SK-N-SH (cell line): ENCODE data around the gene PGA5. TPM values are rescaled to one million over a fixed set of nuclear protein-coding genes. Genes with fewer than 3 reads are reported as not detected.
"Not testable (repeated sequence)": the region's sequence is repeated elsewhere in the genome, so short reads cannot be mapped to it uniquely, and the experiment has no call there.

Source experiments
- CTCF ChIA-PET: fragments of 300-600, 350-600 bp; formaldehyde crosslinking; extraction: SDS; loops from one replicate; lab custom pipeline; 2021; lab: Yijun Ruan, JAX
- POLR2A ChIA-PET: fragments of 350-600 bp; sonication (Branson Sonifier 250); formaldehyde crosslinking; extraction: SDS; loops from one replicate; lab custom pipeline; 2020; ENCODE audit warnings: antibody characterized with exemption, inconsistent platforms; lab: Yijun Ruan, JAX
- DNase-seq: peaks from one replicate; pipeline ENCODE4 v3.0.0; 2012
- H2AFZ ChIP-seq: fragments of 200-600 bp; sonication (generic); 2 replicates; pipeline ENCODE4 v1.8.1; 2016; ENCODE audit warnings: antibody characterized with exemption, mild to moderate bottlenecking, low read depth
- H3F3A ChIP-seq: fragments of 200-600 bp; sonication (generic); replicated peaks from 2 replicates; pipeline ENCODE3; 2016; ENCODE audit warnings: antibody characterized with exemption, mild to moderate bottlenecking; ENCODE audit not compliant: insufficient read depth
- H3K27ac ChIP-seq, 2 experiments: fragments of 200-500 bp in 1 of 2; fragments of 200-600 bp in 1 of 2; sonication (Bioruptor generic) in 1 of 2; sonication (generic), shearing (Covaris generic) in 1 of 2; 2 replicates each; pipeline versions ENCODE4 v1.5.1 to v1.6.1; 2014 to 2016; ENCODE audit warnings: low read depth in 2 of 2, inconsistent platforms in 1 of 2, low read length in 1 of 2, mild to moderate bottlenecking in 1 of 2, mixed read lengths in 1 of 2
- H3K27me3 ChIP-seq: fragments of 200-600 bp; sonication (generic), shearing (Covaris generic); 2 replicates; pipeline ENCODE4 v1.6.1; 2016; ENCODE audit warnings: mixed run types; ENCODE audit not compliant: insufficient read depth
- H3K36me3 ChIP-seq, 2 experiments: fragments of 200-500 bp in 1 of 2; fragments of 200-600 bp in 1 of 2; sonication (Bioruptor generic) in 1 of 2; sonication (generic) in 1 of 2; replicated peaks in 1 of 2; 2 replicates each; pipeline versions ENCODE3 to v1.5.1; 2014 to 2016; ENCODE audit warnings: low read length in 1 of 2, mild to moderate bottlenecking in 1 of 2; ENCODE audit not compliant: insufficient read depth in 2 of 2, control insufficient read depth in 1 of 2
- H3K4me1 ChIP-seq, 2 experiments: fragments of 200-500 bp in 1 of 2; fragments of 200-600 bp in 1 of 2; sonication (Bioruptor generic) in 1 of 2; sonication (generic), shearing (Covaris generic) in 1 of 2; 2 replicates each; pipeline versions ENCODE4 v1.5.1 to v1.6.1; 2014 to 2016; ENCODE audit warnings: low read depth in 1 of 2, low read length in 1 of 2, mixed run types in 1 of 2; ENCODE audit not compliant: insufficient read depth in 2 of 2, control insufficient read depth in 1 of 2
- H3K4me2 ChIP-seq: fragments of 200-600 bp; sonication (generic), shearing (Covaris generic); 2 replicates; pipeline ENCODE4 v1.6.1; 2017; ENCODE audit warnings: mixed run types
- H3K4me3 ChIP-seq, 2 experiments: fragments of 200-500 bp in 1 of 2; fragments of 200-600 bp in 1 of 2; sonication (Bioruptor generic) in 1 of 2; sonication (generic), shearing (Covaris generic) in 1 of 2; 2 replicates each; pipeline versions ENCODE4 v1.5.1 to v1.8.1; 2014 to 2016; ENCODE audit warnings: low read depth in 2 of 2, inconsistent platforms in 1 of 2, low read length in 1 of 2, mild to moderate bottlenecking in 1 of 2, mixed read lengths in 1 of 2, moderate library complexity in 1 of 2
- H3K79me2 ChIP-seq: fragments of 200-600 bp; sonication (generic); 2 replicates; pipeline ENCODE4 v1.8.1; 2017; ENCODE audit warnings: mild to moderate bottlenecking; ENCODE audit not compliant: insufficient read depth
- H3K9ac ChIP-seq: fragments of 200-600 bp; sonication (generic); 2 replicates; pipeline ENCODE4 v1.6.1; 2017; ENCODE audit warnings: mixed run types
- H3K9me2 ChIP-seq: fragments of 200-600 bp; sonication (generic); 2 replicates; pipeline ENCODE4 v1.6.1; 2017; ENCODE audit warnings: mixed run types
- H3K9me3 ChIP-seq: fragments of 200-600 bp; sonication (generic); 2 replicates; pipeline ENCODE4 v1.6.1; 2017; ENCODE audit warnings: mixed run types, mild to moderate bottlenecking, moderate library complexity
- H4K20me1 ChIP-seq: fragments of 200-600 bp; sonication (generic); 2 replicates; pipeline ENCODE4 v1.6.1; 2017; ENCODE audit warnings: mild to moderate bottlenecking, mixed run types; ENCODE audit not compliant: insufficient read depth
- CTCF ChIP-seq: fragments of 200-600 bp; sonication (generic); IDR thresholded peaks from 2 replicates; pipeline ENCODE4 v1.6.1; 2017; ENCODE audit warnings: antibody characterized with exemption, mild to moderate bottlenecking, moderate library complexity
- ELF1 ChIP-seq: IDR thresholded peaks from 2 replicates; pipeline ENCODE4 v1.4.0; 2012
- FOXM1 ChIP-seq: IDR thresholded peaks from 2 replicates; pipeline ENCODE4 v1.4.0; 2012; ENCODE audit warnings: low read depth, mild to moderate bottlenecking
- GABPA ChIP-seq: IDR thresholded peaks from 2 replicates; pipeline ENCODE4 v1.4.0; 2012; ENCODE audit warnings: low read depth, mild to moderate bottlenecking
- GATA2 ChIP-seq: sonication (generic); formaldehyde crosslinking; IDR thresholded peaks from 2 replicates; pipeline ENCODE4 v1.5.0; 2020; ENCODE audit warnings: mild to moderate bottlenecking, missing genetic modification reagents
- IRF3 ChIP-seq: fragments of 150-350 bp; IDR thresholded peaks from 2 replicates; pipeline ENCODE4 v1.6.1; 2016; ENCODE audit warnings: mild to moderate bottlenecking, low read depth, low read length
- JUND ChIP-seq: IDR thresholded peaks from 2 replicates; pipeline ENCODE4 v1.4.0; 2012
- MAX ChIP-seq: IDR thresholded peaks from 2 replicates; pipeline ENCODE4 v1.4.0; 2012; ENCODE audit warnings: low read depth
- NRF1 ChIP-seq: IDR thresholded peaks from 2 replicates; pipeline ENCODE4 v1.6.1; 2012; ENCODE audit warnings: low read depth, mild to moderate bottlenecking, low read length
- PBX3 ChIP-seq: IDR thresholded peaks from 2 replicates; pipeline ENCODE4; 2012
- RAD21 ChIP-seq: IDR thresholded peaks from 2 replicates; pipeline ENCODE4 v1.6.1; 2012; ENCODE audit warnings: mild to moderate bottlenecking, low read length
- REST ChIP-seq: IDR thresholded peaks from 2 replicates; pipeline ENCODE4 v1.6.1; 2012; ENCODE audit warnings: mild to moderate bottlenecking, low read depth, low read length, moderate library complexity
- RFX5 ChIP-seq: IDR thresholded peaks from 2 replicates; pipeline ENCODE4 v1.6.1; 2012; ENCODE audit warnings: mild to moderate bottlenecking, improper control_type of control experiment, low read length
- RXRA ChIP-seq: IDR thresholded peaks from 2 replicates; pipeline ENCODE4 v1.4.0; 2012; ENCODE audit warnings: low read depth, mild to moderate bottlenecking, borderline replicate concordance
- TAF1 ChIP-seq: IDR thresholded peaks from 2 replicates; pipeline ENCODE4 v1.6.1; 2012; ENCODE audit warnings: low read depth, mild to moderate bottlenecking, low read length, moderate library complexity, borderline replicate concordance
- TEAD4 ChIP-seq: IDR thresholded peaks from 2 replicates; pipeline ENCODE4 v1.4.0; 2012; ENCODE audit warnings: mild to moderate bottlenecking, borderline replicate concordance; ENCODE audit not compliant: insufficient read depth
- USF1 ChIP-seq: IDR thresholded peaks from 2 replicates; pipeline ENCODE4 v1.4.0; 2012; ENCODE audit warnings: low read depth, borderline replicate concordance
- YY1 ChIP-seq: IDR thresholded peaks from 2 replicates; pipeline ENCODE4 v1.4.0; 2012; ENCODE audit warnings: low read depth, mild to moderate bottlenecking
- WGBS: methylation state at CpG from one replicate; pipeline ENCODE4 v1.1.6; 2017; ENCODE audit warnings: low lambda C conversion rate; 5-methylcytosine and 5-hydroxymethylcytosine counted together
- polyA plus RNA-seq, 3 experiments: library from polyadenylated mRNA; depleted of rRNA; stranded (reverse); fragments of >200 nt; gene quantifications; 2 replicates each; pipeline ENCODE4 v1.2.3, GENCODE V29; 2012

Gene PGA5
- 0.23 TPM in 1 of 2 replicates, not detected in the other for polyA plus RNA-seq (2012; rRNA removed)
- polyA plus RNA-seq (2012; cell fraction: cytosol; rRNA removed): 0.01 TPM in 1 of 2 replicates, not detected in the other
- 0.07 and 0.13 TPM in 2 replicates for polyA plus RNA-seq (2012; cell fraction: nucleus; rRNA removed)

- H3K9me2 ChIP-seq, H3K4me3 ChIP-seq, H3K4me1 ChIP-seq, H3K27ac ChIP-seq, H4K20me1 ChIP-seq, H2AFZ ChIP-seq, H3K79me2 ChIP-seq, CTCF ChIA-PET, DNase-seq, H3K9me3 ChIP-seq, H3F3A ChIP-seq, H3K9ac ChIP-seq, H3K27me3 ChIP-seq, H3K36me3 ChIP-seq, POLR2A ChIA-PET, H3K4me2 ChIP-seq: not testable (repeated sequence)
- no CpG with 5 or more reads among the region's 8 CpGs for WGBS
These were observed at the start of gene PGA5 for GRCh38 chr11:61240875-61241274. Gene PGA5 (plus strand): TSS chr11:61241175. CDS start chr11:61241227, 52 bp downstream.

- H3K79me2 ChIP-seq: no peaks in the 10 kb centered on the region
- H3K9me2 ChIP-seq: no peaks in the 10 kb centered on the region
- no peaks in the 10 kb centered on the region for H3K4me1 ChIP-seq
- H4K20me1 ChIP-seq: no peaks in the 10 kb centered on the region
- WGBS: 38% methylated on average over 11 of the region's 12 CpGs
- ChIA-PET CTCF (interaction anchor here (1.0 to 1.9 kb wide), 3 partner anchors 11 to 363 kb away, joined by 3 to 5 read pairs (median 3); no protein-coding TSS in a partner anchor), POLR2A (no interaction called here)
- H3K36me3 ChIP-seq: no peaks in the 10 kb centered on the region
- DNase-seq: peak; percentile 45
- no peak overlapping the region for H3K4me2 ChIP-seq
- no peak overlapping the region for H2AFZ ChIP-seq
- H3K4me3 ChIP-seq: no peak overlapping the region
- no peak overlapping the region for H3K9ac ChIP-seq
- H3F3A ChIP-seq: no peaks in the 10 kb centered on the region
- TF ChIP-seq USF1 (no peak), GABPA (no peak), FOXM1 (no peak), MAX (no peak), NRF1 (no peak), JUND (no peak), PBX3 (no peak), TEAD4 (no peak), RAD21 (no peak), RFX5 (no peak), TAF1 (no peak), RXRA (no peak), GATA2 (CRISPR knock-in tag) (no peak), ELF1 (no peak), IRF3 (no peak), REST (no peak), CTCF (no peak), YY1 (no peak)
- peaks cover 4% of the 10 kb centered on the region; the same call in 1 of the 2 replicates for H3K27me3 ChIP-seq
- H3K27ac ChIP-seq: no peak overlapping the region
- H3K9me3 ChIP-seq: no peaks in the 10 kb centered on the region
These were observed 47.4 kb upstream of the PGA5 start for GRCh38 chr11:61193596-61193995.
